CD4-positive, CD25-positive, alpha-beta regulatory T cell (primary cell): Measurements from ENCODE around the gene ATP2B2. TPM values are rescaled to one million over a fixed set of nuclear protein-coding genes. Genes with fewer than 3 reads are reported as not detected.

ENCODE experiments used
- ATAC-seq, 2 donors: fragments of 150-1000 bp; cut with Tn5 transposase; one replicate each; pipeline ENCODE4 v1.10.0; 2021; ENCODE audit warnings: low read depth in 2 of 2, moderate number of reproducible peaks in 2 of 2, moderate library complexity in 1 of 2
- DNase-seq, 3 donors: peaks; one replicate each; pipeline versions ENCODE4 v3.0.0 to v3.0.0-alpha.2; 2012 to 2022; ENCODE audit warnings: mixed read lengths in 1 of 3
- H3K27ac ChIP-seq: one replicate; pipeline ENCODE4 v1.7.0; 2013; ENCODE audit warnings: mild to moderate bottlenecking, low read length; ENCODE audit not compliant: insufficient read depth, poor library complexity, severe bottlenecking
- H3K27me3 ChIP-seq: one replicate; pipeline ENCODE4 v1.7.0; 2013; ENCODE audit warnings: low read length; ENCODE audit not compliant: control insufficient read depth, insufficient read depth
- H3K36me3 ChIP-seq: one replicate; pipeline ENCODE4 v1.7.0; 2013; ENCODE audit warnings: mild to moderate bottlenecking, low read length, moderate library complexity; ENCODE audit not compliant: control insufficient read depth, insufficient read depth
- H3K4me1 ChIP-seq: 2 replicates; pipeline ENCODE4 v1.7.0; 2013; ENCODE audit warnings: mild to moderate bottlenecking, low read length; ENCODE audit not compliant: insufficient read depth, control insufficient read depth, poor library complexity, severe bottlenecking
- H3K4me3 ChIP-seq: one replicate; pipeline ENCODE4 v1.7.0; 2013; ENCODE audit warnings: low read depth, mild to moderate bottlenecking, low read length, moderate library complexity
- H3K9me3 ChIP-seq, 2 experiments: 1 replicate in 1 of 2; 2 replicates in 1 of 2; pipeline ENCODE4 v1.7.0; 2013; ENCODE audit warnings: low read length in 2 of 2, mild to moderate bottlenecking in 1 of 2, moderate library complexity in 1 of 2; ENCODE audit not compliant: control insufficient read depth in 2 of 2
- H3K27ac Mint-ChIP-seq, 3 donors: one replicate each; pipeline ENCODE4 v1.8.0; 2020 to 2022; ENCODE audit warnings: mild to moderate bottlenecking in 3 of 3, mixed read lengths in 3 of 3, moderate library complexity in 2 of 3
- H3K27me3 Mint-ChIP-seq: one replicate; pipeline ENCODE4 v1.8.0; 2022; ENCODE audit warnings: mild to moderate bottlenecking, mixed read lengths
- H3K36me3 Mint-ChIP-seq: one replicate; pipeline ENCODE4 v1.8.0; 2020; ENCODE audit warnings: mixed read lengths
- H3K4me1 Mint-ChIP-seq, 4 donors: one replicate each; pipeline ENCODE4 v1.8.0; 2020 to 2022; ENCODE audit warnings: mixed read lengths in 4 of 4, mild to moderate bottlenecking in 1 of 4
- H3K4me3 Mint-ChIP-seq, 4 donors: one replicate each; pipeline ENCODE4 v1.8.0; 2020 to 2022; ENCODE audit warnings: mild to moderate bottlenecking in 4 of 4, mixed read lengths in 4 of 4, moderate library complexity in 3 of 4
- H3K9me3 Mint-ChIP-seq, 7 donors: one replicate each; pipeline ENCODE4 v1.8.0; 2020 to 2022; ENCODE audit warnings: mixed read lengths in 7 of 7, mild to moderate bottlenecking in 3 of 7, moderate library complexity in 2 of 7
- polyA plus RNA-seq, 4 donors: library from polyadenylated mRNA; unstranded; fragments of 300-500 nt; fragmentation: Illumina TruSeq; gene quantifications; one replicate each; pipeline ENCODE4 v1.2.3, GENCODE V29; 2021
- total RNA-seq: library from RNA; stranded (reverse); gene quantifications from one replicate; pipeline ENCODE4 v1.2.3, GENCODE V29; 2022

ATP2B2 gene
- total and polyA plus RNA-seq, 5 donors from 2014 or later: 0.13 TPM; not detected in 4

GRCh38 chr3:10495614-10496013 lies 9.8 kb downstream of the ATP2B2 start:
- H3K36me3 Mint-ChIP-seq: no peaks in the 10 kb centered on the region
- Histone ChIP-seq H3K4me1 (no peaks in the 10 kb centered on the region), H3K9me3 (no peaks in the 10 kb centered on the region), H3K27me3 (no peaks in the 10 kb centered on the region), H3K36me3 (no peaks in the 10 kb centered on the region), H3K4me3 (no peak overlapping the region), H3K27ac (no peak overlapping the region)
- ATAC-seq: no peak
- peaks cover 13% of the 10 kb centered on the region for H3K27me3 Mint-ChIP-seq
- DNase-seq: no peak
- H3K4me3 Mint-ChIP-seq: no peak overlapping the region
- H3K27ac Mint-ChIP-seq: no peak overlapping the region
- peaks cover 0 to 2% (median 0%) of the 10 kb centered on the region in 4 donors for H3K4me1 Mint-ChIP-seq
- peaks cover 0 to 2% (median 0%) of the 10 kb centered on the region in 7 donors for H3K9me3 Mint-ChIP-seq

- Histone ChIP-seq H3K36me3 (no peaks in the 10 kb centered on the region), H3K27me3 (no peaks in the 10 kb centered on the region), H3K4me3 (no peak overlapping the region), H3K27ac (no peak overlapping the region), H3K4me1 (no peaks in the 10 kb centered on the region), H3K9me3 (no peaks in the 10 kb centered on the region)
- Mint-ChIP-seq H3K4me3 (no peak overlapping the region), H3K9me3 (peaks cover 0 to 2% (median 0%) of the 10 kb centered on the region in 7 donors), H3K27ac (no peak overlapping the region), H3K36me3 (no peaks in the 10 kb centered on the region), H3K27me3 (peaks cover 13% of the 10 kb centered on the region), H3K4me1 (no peaks in the 10 kb centered on the region)
- ATAC-seq (no peak), DNase-seq (no peak)
Observed at GRCh38 chr3:10495003-10495402, 10.4 kb downstream of the ATP2B2 start.

- H3K27me3 Mint-ChIP-seq: peaks cover 13% of the 10 kb centered on the region
- H3K27ac Mint-ChIP-seq: no peak overlapping the region
Observed at GRCh38 chr3:10494180-10494579, 11.2 kb downstream of the ATP2B2 start.

GRCh38 chr3:10493202-10493589 lies 12.2 kb downstream of the ATP2B2 start:
- peak overlapping the region in 1 of 3 donors; percentile 79 for H3K27ac Mint-ChIP-seq
- Histone ChIP-seq H3K27ac (no peak overlapping the region), H3K36me3 (no peaks in the 10 kb centered on the region), H3K27me3 (no peaks in the 10 kb centered on the region), H3K9me3 (no peaks in the 10 kb centered on the region), H3K4me3 (no peak overlapping the region), H3K4me1 (no peaks in the 10 kb centered on the region)
- H3K4me1 Mint-ChIP-seq: no peaks in the 10 kb centered on the region
- peaks cover 8% of the 10 kb centered on the region for H3K27me3 Mint-ChIP-seq
- no peak overlapping the region for H3K4me3 Mint-ChIP-seq
- H3K36me3 Mint-ChIP-seq: no peaks in the 10 kb centered on the region
- DNase-seq (no peak), ATAC-seq (no peak)
- H3K9me3 Mint-ChIP-seq: peaks cover 0 to 2% (median 0%) of the 10 kb centered on the region in 7 donors

More at GRCh38 chr3:10494180-10494579, 11.2 kb downstream of the ATP2B2 start:
- H3K9me3 Mint-ChIP-seq: peaks cover 0 to 2% (median 0%) of the 10 kb centered on the region in 7 donors
- no peak for ATAC-seq
- Histone ChIP-seq H3K4me3 (no peak overlapping the region), H3K27ac (no peak overlapping the region), H3K36me3 (no peaks in the 10 kb centered on the region), H3K27me3 (no peaks in the 10 kb centered on the region), H3K9me3 (no peaks in the 10 kb centered on the region), H3K4me1 (no peaks in the 10 kb centered on the region)
- H3K4me1 Mint-ChIP-seq: no peaks in the 10 kb centered on the region
- no peaks in the 10 kb centered on the region for H3K36me3 Mint-ChIP-seq
- DNase-seq: no peak
- no peak overlapping the region for H3K4me3 Mint-ChIP-seq

GRCh38 chr3:10492364-10493201 lies 12.8 kb downstream of the ATP2B2 start:
- Histone ChIP-seq H3K4me3 (no peak overlapping the region), H3K9me3 (no peaks in the 10 kb centered on the region), H3K36me3 (no peaks in the 10 kb centered on the region), H3K27me3 (no peaks in the 10 kb centered on the region), H3K4me1 (no peaks in the 10 kb centered on the region), H3K27ac (no peak overlapping the region)
- Mint-ChIP-seq H3K9me3 (peaks cover 0 to 2% (median 0%) of the 10 kb centered on the region in 7 donors), H3K4me3 (no peak overlapping the region), H3K36me3 (no peaks in the 10 kb centered on the region), H3K27me3 (peaks cover 8% of the 10 kb centered on the region), H3K27ac (no peak overlapping the region), H3K4me1 (no peaks in the 10 kb centered on the region)
- ATAC-seq (no peak), DNase-seq (no peak)

- no peak overlapping the region for H3K4me3 Mint-ChIP-seq
- H3K36me3 Mint-ChIP-seq: no peaks in the 10 kb centered on the region
- H3K9me3 Mint-ChIP-seq: peaks cover 0 to 2% (median 0%) of the 10 kb centered on the region in 7 donors
- H3K27me3 ChIP-seq: no peaks in the 10 kb centered on the region
- no peaks in the 10 kb centered on the region for H3K4me1 ChIP-seq
- ATAC-seq (no peak), DNase-seq (no peak)
- peaks cover 8% of the 10 kb centered on the region for H3K27me3 Mint-ChIP-seq
- no peaks in the 10 kb centered on the region for H3K36me3 ChIP-seq
- H3K27ac ChIP-seq: no peak overlapping the region
- no peak overlapping the region for H3K27ac Mint-ChIP-seq
- no peak overlapping the region for H3K4me3 ChIP-seq
- H3K9me3 ChIP-seq: no peaks in the 10 kb centered on the region
- H3K4me1 Mint-ChIP-seq: no peaks in the 10 kb centered on the region
Observed at GRCh38 chr3:10489746-10490483, 15.5 kb downstream of the ATP2B2 start.

- Histone ChIP-seq H3K4me1 (no peaks in the 10 kb centered on the region), H3K9me3 (no peaks in the 10 kb centered on the region), H3K4me3 (no peak overlapping the region), H3K36me3 (no peaks in the 10 kb centered on the region), H3K27ac (no peak overlapping the region), H3K27me3 (no peaks in the 10 kb centered on the region)
- ATAC-seq (no peak), DNase-seq (no peak)
- no peaks in the 10 kb centered on the region for H3K4me1 Mint-ChIP-seq
- H3K4me3 Mint-ChIP-seq: no peak overlapping the region
- H3K36me3 Mint-ChIP-seq: no peaks in the 10 kb centered on the region
- no peaks in the 10 kb centered on the region for H3K27me3 Mint-ChIP-seq
- peak overlapping the region in 1 of 3 donors; percentile 40 for H3K27ac Mint-ChIP-seq
- H3K9me3 Mint-ChIP-seq: peaks cover 0 to 2% (median 0%) of the 10 kb centered on the region in 7 donors
Observed at GRCh38 chr3:10487988-10488633, 17.3 kb downstream of the ATP2B2 start.
